HG03159 (cell line): Measurements from ENCODE around the gene TMEM82.

Experiments
- ATAC-seq: cut with Tn5 transposase; IDR thresholded peaks from one replicate; pipeline ENCODE4 v1.9.1; 2021; ENCODE audit warnings: mild to moderate bottlenecking, moderate library complexity; ENCODE audit not compliant: unreplicated experiment

TMEM82 gene

DNA sequence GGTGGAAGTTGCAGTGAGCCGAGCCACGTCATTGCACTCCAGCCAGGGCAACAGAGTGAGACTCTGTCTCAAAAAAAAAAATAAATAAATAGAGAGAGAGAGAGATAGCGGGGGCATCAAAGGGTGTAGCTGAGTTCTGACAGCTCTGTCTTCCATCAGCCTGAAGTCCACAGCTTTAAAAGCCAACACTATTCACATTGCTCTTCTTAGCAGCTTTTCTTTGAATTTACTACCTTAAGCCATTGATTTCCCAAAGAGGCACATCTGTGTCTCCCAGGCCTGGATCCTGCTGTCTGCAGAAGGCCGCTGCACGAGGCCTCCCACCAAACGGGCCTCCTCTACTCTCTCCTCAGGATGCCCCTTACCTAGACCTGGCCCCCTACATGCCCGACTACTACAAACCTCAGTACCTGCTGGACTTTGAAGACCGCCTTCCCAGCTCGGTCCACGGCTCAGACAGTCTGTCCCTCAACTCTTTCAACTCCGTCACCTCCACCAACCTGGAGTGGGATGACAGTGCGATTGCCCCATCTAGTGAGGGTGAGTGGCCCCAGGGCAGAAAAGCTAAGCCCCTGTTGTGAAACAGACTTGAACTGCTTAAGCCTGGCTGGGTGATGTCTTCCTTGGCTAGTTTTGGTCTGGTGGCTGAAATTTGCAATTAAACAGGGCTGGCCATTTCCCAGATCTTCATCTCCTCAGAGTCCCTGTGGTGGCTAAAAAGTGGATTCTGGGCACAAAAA, 22.7 kb upstream of the TMEM82 start:
- ATAC-seq = no peak

DNA sequence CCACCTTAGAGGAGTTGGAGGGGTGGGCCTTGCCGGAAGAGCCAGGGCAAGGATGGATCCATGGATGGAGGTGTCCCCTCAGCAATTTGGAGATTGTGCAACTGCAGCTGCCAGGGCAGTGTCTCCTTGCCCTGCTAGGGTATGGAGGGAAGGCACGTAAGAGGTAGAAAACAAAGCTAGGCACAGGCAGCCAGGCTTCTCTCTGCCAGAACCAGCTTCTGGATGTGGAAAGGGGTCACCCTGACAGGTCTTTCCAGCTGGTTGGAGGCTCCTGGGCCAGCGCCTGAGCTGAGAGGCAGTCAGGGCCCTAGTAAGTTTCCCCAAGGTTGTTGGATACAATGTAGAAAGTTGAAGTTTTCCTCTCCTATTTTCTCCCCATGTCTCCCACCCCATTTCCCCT, 21.4 kb upstream of the TMEM82 start:
- ATAC-seq = no peak

GRCh38 chr1:15722411-15722810, 19.9 kb upstream of the TMEM82 start:
- no peak for ATAC-seq

- ATAC-seq = no peak
Measured at GRCh38 chr1:15722836-15723532, 19.3 kb upstream of the TMEM82 start.

DNA sequence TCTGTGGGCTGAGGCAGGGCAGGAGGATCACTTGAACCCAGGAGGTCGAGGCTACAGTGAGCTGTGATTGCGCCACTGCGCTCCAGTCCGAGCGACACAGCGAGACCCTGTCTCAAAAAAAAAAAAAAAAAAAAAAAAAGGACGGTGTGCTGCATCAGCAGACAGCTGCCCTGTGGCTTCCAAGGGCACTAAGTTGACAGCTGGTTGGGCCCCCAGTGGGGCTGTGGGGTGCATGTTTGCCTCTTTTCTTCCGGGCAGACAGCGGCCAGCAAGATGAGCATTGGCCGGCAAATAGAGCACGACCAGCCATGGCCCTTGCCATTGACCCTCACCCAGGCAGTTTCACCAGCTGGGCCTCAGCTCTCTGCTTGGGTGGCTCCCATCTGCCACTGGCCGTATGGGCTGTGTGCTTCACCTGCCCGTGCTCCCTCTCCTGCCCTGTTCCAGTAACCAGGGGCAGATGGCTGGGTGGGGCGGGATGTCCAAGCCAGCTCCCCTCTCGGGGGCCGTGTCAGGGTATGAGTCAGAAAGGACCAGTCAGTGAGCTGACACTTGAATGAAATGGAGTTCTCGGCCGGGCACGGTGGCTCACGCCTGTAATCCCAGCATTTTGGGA, 18.6 kb upstream of the TMEM82 start:
- ATAC-seq = no peak

DNA sequence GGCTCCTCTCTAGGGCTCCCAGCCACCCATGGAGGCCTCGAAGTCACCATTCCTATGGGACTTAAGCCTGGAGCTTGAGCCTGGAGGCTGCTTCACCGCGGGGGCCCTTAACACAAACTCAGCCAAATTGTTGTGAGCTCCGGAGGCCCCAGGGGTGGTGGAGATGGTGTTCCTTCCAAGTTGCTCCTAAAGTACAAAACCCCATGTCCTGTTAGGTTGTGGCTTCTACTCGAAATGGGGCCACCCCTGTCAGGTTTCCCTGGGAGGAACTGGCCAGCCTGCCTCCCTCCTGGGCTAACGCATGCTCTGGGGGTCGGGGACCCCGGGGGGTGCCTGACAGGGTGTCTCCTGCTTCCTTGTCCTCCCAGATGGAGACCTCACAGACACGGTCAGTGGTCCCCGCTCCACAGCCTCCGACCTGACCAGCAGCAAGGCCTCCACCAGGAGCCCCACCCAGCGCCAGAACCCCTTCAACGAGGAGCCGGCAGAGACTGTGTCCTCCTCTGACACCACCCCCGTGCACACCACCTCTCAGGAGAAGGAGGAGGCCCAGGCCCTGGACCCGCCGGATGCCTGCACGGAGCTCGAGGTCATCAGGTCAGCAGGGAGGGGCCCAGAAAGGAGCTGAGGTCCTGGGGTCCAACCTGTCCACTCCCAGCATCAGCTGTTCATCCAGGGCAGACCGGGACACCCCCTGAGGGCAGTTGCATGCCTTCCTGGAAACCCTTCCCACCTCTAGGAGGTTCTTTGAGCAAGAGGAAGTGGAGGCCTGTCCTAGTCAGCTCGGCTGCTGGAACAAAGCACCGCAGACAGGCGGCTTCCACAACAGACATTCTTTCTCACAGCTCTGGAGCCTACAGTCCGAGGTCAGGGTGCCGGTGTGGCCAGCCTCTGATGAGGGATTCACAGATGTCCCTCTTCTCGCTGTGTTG, 17.1 kb upstream of the TMEM82 start:
- no peak for ATAC-seq

DNA sequence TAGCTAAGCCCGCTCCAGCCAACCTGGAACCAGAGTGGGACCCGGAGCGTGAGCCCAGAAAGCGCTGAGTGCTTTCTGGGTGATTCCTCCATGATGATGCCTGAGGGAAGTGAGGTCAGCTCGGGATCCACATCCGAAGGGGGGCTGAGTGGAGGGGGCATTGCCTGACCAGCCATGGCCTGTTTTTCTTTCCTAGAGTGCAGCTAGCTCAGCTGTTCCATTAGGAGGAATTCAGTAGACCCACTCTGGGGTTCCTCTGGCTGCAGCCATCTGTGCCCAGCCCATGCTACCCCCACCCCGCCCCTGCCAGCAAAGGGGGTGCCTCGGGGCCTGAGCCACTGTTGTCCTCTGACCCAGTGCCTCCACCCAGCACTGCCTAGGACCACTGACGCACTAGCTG, 15.8 kb upstream of the TMEM82 start:
- ATAC-seq = no peak

DNA sequence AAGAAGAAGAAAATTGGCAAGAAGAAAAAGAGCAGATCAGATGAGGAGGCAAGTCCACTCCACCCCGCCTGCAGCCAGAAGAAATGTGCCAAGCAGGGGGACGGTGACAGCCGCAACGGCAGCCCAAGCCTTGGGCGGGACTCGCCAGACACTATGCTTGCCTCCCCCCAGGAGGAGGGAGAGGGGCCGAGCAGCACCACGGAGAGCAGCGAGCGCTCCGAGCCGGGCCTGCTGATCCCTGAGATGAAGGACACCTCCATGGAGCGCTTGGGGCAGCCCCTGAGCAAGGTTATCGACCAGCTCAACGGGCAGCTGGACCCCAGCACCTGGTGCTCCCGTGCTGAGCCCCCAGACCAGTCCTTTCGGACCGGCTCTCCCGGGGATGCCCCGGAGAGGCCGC, 15.3 kb upstream of the TMEM82 start:
- ATAC-seq = no peak

DNA sequence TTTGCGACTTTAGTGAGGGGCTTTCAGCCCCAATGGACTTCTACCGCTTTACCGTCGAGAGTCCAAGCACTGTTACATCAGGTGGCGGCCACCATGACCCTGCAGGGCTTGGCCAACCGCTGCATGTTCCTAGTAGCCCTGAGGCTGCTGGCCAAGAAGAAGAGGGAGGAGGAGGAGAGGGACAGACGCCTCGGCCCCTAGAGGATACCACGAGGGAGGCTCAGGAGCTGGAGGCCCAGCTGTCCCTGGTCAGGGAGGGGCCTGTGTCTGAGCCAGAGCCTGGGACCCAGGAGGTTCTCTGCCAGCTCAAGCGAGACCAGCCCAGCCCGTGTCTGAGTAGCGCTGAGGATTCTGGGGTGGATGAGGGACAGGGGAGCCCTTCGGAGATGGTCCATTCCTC, 14.9 kb upstream of the TMEM82 start:
- no peak for ATAC-seq

GRCh38 chr1:15727866-15728534, 14.3 kb upstream of the TMEM82 start:
- no peak for ATAC-seq

DNA sequence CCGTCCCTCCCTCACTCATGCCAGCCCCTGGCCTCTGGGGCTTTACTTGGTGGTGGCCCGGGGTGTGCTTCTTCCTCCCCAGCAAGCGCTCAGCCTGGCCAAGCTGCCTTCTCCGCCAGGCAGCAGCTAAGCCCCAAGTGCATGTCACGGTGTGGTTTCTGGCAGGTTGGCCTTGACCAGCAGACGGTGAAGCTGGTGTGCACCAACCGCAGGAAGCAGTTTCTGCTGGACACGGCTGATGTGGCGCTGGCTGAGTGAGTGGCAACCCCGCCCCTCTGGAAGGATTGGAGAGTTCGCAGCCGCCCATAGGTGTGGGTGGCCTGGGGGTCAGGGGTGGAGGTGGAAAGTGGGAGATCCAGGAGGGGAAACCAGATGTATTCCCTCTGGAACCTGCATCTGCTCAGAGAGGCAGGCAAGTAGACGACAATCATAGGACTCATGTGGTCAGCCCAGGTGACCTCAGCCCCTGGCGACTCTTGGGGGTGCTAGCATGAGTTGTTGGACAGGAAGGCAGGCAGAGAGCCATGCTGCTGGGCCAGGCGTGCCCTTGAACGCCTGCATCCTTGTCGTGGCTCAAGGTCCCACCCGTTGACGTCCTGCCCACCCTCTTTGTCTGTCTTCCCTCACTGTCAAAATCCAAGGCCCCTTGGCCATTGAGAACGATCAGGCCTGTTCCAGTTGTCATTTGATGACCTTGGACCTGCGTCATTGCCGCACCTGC, 13.2 kb upstream of the TMEM82 start:
- ATAC-seq = no peak

DNA sequence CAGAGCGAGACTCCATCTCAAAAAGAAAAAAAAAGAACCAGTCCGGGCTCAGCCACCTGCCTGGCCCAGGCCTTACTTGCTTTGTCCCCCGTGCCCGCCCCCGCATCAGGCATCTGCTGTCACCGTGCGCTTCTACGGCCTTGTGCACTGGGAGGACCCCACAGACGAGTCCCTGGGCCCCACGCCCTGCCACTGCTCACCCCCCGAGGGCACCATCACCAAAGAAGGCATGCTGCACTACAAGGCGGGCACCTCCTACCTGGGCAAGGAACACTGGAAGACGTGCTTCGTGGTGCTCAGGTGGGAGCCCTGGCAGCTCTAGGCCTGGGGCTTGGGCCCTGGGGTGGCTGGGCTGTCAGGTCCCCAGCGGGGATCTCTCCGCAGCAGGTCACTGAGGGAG, 11.9 kb upstream of the TMEM82 start:
- ATAC-seq = no peak

DNA sequence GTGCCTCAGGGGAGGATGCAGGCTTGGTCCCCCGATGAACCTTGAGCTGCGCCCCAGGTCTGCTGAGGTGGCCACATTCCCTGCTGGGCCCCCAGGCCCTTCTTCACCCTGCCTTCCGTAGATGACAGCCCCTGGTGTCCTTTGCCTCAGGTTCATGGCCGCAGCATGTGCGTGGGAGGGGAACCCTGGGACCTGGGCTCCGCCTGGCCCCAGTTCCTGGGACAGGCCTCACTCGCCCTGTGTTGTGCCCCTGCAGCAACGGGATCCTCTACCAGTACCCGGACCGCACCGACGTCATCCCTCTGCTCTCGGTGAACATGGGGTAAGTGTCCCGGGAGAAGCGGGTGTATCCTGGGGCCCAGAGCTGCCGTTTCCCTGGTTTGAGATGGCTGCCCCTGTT, 11.4 kb upstream of the TMEM82 start:
- ATAC-seq = no peak

- no peak for ATAC-seq
Measured at GRCh38 chr1:15731735-15732685, 10.3 kb upstream of the TMEM82 start.

- ATAC-seq = no peak
Measured at GRCh38 chr1:15732686-15733081, 9.6 kb upstream of the TMEM82 start.

GRCh38 chr1:15733218-15733725, 9.0 kb upstream of the TMEM82 start:
- no peak for ATAC-seq

- no peak for ATAC-seq
Measured at GRCh38 chr1:15733726-15734226, 8.5 kb upstream of the TMEM82 start.

- ATAC-seq = no peak
Measured at GRCh38 chr1:15734296-15734695, 8.0 kb upstream of the TMEM82 start.
